K562 (cell line): ENCODE measurements around the gene IGF1R. TPM values are rescaled to one million over a fixed set of nuclear protein-coding genes. Genes with fewer than 3 reads are reported as not detected.
A peak's percentile ranks its signal among the peaks of the same experiment; 100 is the strongest.

ENCODE experiments used
- CCAR2 ChIP-seq: fragments of 200-400 bp; formaldehyde crosslinking; IDR thresholded peaks from 2 replicates; pipeline ENCODE4 v1.6.1; 2017; ENCODE audit warnings: mild to moderate bottlenecking, low read depth, low read length
- DPF2 ChIP-seq: fragments of 450-650 bp; IDR thresholded peaks from 2 replicates; pipeline ENCODE4 v1.6.1; 2016
- EZH2 ChIP-seq: IDR thresholded peaks from 2 replicates; pipeline ENCODE4 v1.6.1; 2012; ENCODE audit warnings: low read depth, mild to moderate bottlenecking, inconsistent platforms, low read length, borderline replicate concordance
- FOXP1 ChIP-seq: sonication (generic); formaldehyde crosslinking; IDR thresholded peaks from 2 replicates; pipeline ENCODE4 v1.8.0; 2022; ENCODE audit warnings: mild to moderate bottlenecking, missing genetic modification reagents
- GATAD2A ChIP-seq: fragments of 450-650 bp; IDR thresholded peaks from 2 replicates; pipeline ENCODE4 v1.6.1; 2017
- MBD2 ChIP-seq: sonication (generic); IDR thresholded peaks from 2 replicates; pipeline ENCODE4 v1.6.1; 2016; ENCODE audit warnings: low read depth, borderline replicate concordance
- NFE2 ChIP-seq: IDR thresholded peaks from 2 replicates; pipeline ENCODE4 v1.6.1; 2014; ENCODE audit warnings: antibody characterized with exemption, low read depth
- NR4A1 ChIP-seq, 2 experiments: fragments of 250-450 bp in 1 of 2; fragments of 450-650 bp in 1 of 2; sonication (Bioruptor Pico) in 1 of 2; IDR thresholded peaks; 2 replicates each; pipeline versions ENCODE4 v1.4.0 to v1.6.1; 2016 to 2020; ENCODE audit warnings: mild to moderate bottlenecking in 2 of 2, missing compliant biosample characterization in 1 of 2, missing genetic modification characterization in 1 of 2, moderate library complexity in 1 of 2
- PYGO2 ChIP-seq: fragments of 450-650 bp; IDR thresholded peaks from 2 replicates; pipeline ENCODE4 v1.6.1; 2016; ENCODE audit warnings: mild to moderate bottlenecking, missing genetic modification characterization, moderate library complexity, missing compliant biosample characterization
- RBBP5 ChIP-seq: fragments of 200-600 bp; sonication (generic); IDR thresholded peaks from 2 replicates; pipeline ENCODE4 v1.6.1; 2012; ENCODE audit warnings: borderline replicate concordance, mild to moderate bottlenecking, low read length, control low read depth, inconsistent platforms; ENCODE audit not compliant: insufficient read depth, poor library complexity, severe bottlenecking
- ZNF121 ChIP-seq: sonication (generic); formaldehyde crosslinking; conservative IDR thresholded peaks from 2 replicates; pipeline ENCODE4 v1.8.0; 2022; ENCODE audit warnings: missing genetic modification reagents
- ZNF436 ChIP-seq: fragments of 250-450, 450-650 bp; sonication (Bioruptor Pico); formaldehyde crosslinking; IDR thresholded peaks from 2 replicates; pipeline ENCODE4 v1.7.0; 2020; ENCODE audit warnings: mild to moderate bottlenecking
- polyA plus RNA-seq, 8 experiments: library from polyadenylated mRNA; depleted of rRNA in 4 of 8; stranded (reverse) in 5 of 8; unstranded in 3 of 8; fragments of >200 nt; fragmentation: Nextera tagmentation in 2 of 8; fragmentation: Illumina TruSeq in 1 of 8; extraction: Ambion mirVana in 2 of 8; extraction: Trizol in 1 of 8; gene quantifications; 2 replicates each; pipeline versions ENCODE4 v1.2.1 to v1.2.3, GENCODE V29; 2011 to 2014; ENCODE audit warnings: inconsistent platforms in 1 of 8, missing spikeins in 1 of 8
- total RNA-seq, 7 experiments: library from RNA; depleted of rRNA in 6 of 7; stranded (reverse); fragments of >200 nt in 6 of 7; fragmentation: Illumina TruSeq in 2 of 7; extraction: Trizol in 2 of 7; gene quantifications; 2 replicates each; pipeline versions ENCODE4 v1.2.1 to v1.2.3, GENCODE V29; 2011 to 2021; ENCODE audit warnings: low replicate concordance in 1 of 7
- TF ChIP-seq, protein P1 (sequence below): fragments of 250-450 bp; sonication (Bioruptor Pico); IDR thresholded peaks from 2 replicates; pipeline ENCODE4 v1.5.0; 2022; ENCODE audit warnings: mild to moderate bottlenecking
- TF ChIP-seq, protein P2 (sequence below): IDR thresholded peaks from 3 replicates; pipeline ENCODE4 v1.6.1; 2011; ENCODE audit warnings: borderline replicate concordance, mild to moderate bottlenecking, moderate library complexity; ENCODE audit not compliant: insufficient read length; ENCODE audit errors: extremely low read depth
- TF ChIP-seq, protein P3 (sequence below): sonication (generic); formaldehyde crosslinking; IDR thresholded peaks from 2 replicates; pipeline ENCODE4 v1.8.0; 2022; ENCODE audit warnings: missing genetic modification reagents, mild to moderate bottlenecking, moderate library complexity, borderline replicate concordance
- TF ChIP-seq, protein P4 (sequence below): fragments of 450-650 bp; formaldehyde crosslinking; conservative IDR thresholded peaks from 2 replicates; pipeline ENCODE4 v1.4.0; 2022; ENCODE audit warnings: mild to moderate bottlenecking, missing genetic modification characterization

IGF1R gene
- total and polyA plus RNA-seq, 9 of the 15 experiments (the other 6 are each of a cell fraction or from before 2014, with no cell fraction given): 0.35 to 8.0 (median 1.6) TPM

DNA sequence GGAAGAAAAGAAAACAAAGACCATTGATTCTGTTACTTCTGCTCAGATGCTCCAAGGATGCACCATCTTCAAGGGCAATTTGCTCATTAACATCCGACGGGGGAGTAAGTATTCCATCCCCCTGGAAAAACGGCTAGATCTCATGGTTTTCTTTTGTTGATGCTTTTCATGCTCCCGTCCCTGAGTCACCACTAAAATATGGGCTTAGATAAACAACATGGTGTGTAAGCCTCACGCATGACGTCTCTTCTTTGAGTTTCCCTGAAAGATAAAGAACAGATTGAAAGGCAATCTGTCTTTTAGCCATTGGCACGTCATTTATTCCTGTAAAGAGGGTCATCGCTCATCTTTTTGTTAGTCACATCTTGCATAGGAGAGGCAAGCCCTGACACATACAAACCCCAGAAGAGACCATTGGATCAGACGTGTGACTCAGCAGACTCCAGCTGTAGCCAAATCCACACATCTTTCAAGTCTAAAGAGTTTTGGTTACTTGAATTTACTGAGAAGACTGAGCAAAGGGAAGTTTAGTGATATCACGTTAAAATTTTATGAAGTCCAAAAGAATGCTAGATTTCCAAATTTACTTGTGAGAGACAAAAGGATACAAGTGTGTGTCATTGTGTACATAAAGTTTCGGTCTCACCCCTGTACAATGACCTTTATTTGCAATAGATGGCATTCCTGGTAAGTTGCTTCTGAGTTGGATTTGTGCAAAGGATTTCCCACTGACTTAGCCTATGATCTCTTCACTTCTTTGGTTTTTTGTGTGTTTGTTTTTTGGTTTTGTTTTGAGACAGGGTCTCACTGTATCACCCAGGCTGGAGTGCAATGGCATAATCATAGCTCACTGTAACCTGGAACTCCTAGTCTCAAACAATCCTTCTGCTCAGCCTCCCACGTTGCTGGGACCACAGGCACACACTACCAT, 248.7 kb downstream of the IGF1R start (continued):
- TF ChIP-seq, protein P1, sequence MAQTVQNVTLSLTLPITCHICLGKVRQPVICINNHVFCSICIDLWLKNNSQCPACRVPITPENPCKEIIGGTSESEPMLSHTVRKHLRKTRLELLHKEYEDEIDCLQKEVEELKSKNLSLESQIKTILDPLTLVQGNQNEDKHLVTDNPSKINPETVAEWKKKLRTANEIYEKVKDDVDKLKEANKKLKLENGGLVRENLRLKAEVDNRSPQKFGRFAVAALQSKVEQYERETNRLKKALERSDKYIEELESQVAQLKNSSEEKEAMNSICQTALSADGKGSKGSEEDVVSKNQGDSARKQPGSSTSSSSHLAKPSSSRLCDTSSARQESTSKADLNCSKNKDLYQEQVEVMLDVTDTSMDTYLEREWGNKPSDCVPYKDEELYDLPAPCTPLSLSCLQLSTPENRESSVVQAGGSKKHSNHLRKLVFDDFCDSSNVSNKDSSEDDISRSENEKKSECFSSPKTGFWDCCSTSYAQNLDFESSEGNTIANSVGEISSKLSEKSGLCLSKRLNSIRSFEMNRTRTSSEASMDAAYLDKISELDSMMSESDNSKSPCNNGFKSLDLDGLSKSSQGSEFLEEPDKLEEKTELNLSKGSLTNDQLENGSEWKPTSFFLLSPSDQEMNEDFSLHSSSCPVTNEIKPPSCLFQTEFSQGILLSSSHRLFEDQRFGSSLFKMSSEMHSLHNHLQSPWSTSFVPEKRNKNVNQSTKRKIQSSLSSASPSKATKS (CRISPR knock-in tag): no peak
- TF ChIP-seq NR4A1 (CRISPR knock-in tag; IDR thresholded peaks at IDR 0.05) (no peak), NR4A1 (tag; IDR thresholded peaks at IDR 0.05) (no peak), ZNF436 (CRISPR knock-in tag) (no peak), EZH2 (no peak), RBBP5 (no peak), FOXP1 (CRISPR knock-in tag) (no peak), NFE2 (peak; percentile 63), GATAD2A (no peak), CCAR2 (no peak), PYGO2 (tag) (no peak), DPF2 (peak; percentile 60), ZNF121 (CRISPR knock-in tag) (no peak), MBD2 (no peak)
- TF ChIP-seq, protein P2, sequence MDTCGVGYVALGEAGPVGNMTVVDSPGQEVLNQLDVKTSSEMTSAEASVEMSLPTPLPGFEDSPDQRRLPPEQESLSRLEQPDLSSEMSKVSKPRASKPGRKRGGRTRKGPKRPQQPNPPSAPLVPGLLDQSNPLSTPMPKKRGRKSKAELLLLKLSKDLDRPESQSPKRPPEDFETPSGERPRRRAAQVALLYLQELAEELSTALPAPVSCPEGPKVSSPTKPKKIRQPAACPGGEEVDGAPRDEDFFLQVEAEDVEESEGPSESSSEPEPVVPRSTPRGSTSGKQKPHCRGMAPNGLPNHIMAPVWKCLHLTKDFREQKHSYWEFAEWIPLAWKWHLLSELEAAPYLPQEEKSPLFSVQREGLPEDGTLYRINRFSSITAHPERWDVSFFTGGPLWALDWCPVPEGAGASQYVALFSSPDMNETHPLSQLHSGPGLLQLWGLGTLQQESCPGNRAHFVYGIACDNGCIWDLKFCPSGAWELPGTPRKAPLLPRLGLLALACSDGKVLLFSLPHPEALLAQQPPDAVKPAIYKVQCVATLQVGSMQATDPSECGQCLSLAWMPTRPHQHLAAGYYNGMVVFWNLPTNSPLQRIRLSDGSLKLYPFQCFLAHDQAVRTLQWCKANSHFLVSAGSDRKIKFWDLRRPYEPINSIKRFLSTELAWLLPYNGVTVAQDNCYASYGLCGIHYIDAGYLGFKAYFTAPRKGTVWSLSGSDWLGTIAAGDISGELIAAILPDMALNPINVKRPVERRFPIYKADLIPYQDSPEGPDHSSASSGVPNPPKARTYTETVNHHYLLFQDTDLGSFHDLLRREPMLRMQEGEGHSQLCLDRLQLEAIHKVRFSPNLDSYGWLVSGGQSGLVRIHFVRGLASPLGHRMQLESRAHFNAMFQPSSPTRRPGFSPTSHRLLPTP: no peak
- TF ChIP-seq, protein P3, sequence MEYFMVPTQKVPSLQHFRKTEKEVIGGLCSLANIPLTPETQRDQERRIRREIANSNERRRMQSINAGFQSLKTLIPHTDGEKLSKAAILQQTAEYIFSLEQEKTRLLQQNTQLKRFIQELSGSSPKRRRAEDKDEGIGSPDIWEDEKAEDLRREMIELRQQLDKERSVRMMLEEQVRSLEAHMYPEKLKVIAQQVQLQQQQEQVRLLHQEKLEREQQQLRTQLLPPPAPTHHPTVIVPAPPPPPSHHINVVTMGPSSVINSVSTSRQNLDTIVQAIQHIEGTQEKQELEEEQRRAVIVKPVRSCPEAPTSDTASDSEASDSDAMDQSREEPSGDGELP (CRISPR knock-in tag): no peak
- TF ChIP-seq, protein P4, sequence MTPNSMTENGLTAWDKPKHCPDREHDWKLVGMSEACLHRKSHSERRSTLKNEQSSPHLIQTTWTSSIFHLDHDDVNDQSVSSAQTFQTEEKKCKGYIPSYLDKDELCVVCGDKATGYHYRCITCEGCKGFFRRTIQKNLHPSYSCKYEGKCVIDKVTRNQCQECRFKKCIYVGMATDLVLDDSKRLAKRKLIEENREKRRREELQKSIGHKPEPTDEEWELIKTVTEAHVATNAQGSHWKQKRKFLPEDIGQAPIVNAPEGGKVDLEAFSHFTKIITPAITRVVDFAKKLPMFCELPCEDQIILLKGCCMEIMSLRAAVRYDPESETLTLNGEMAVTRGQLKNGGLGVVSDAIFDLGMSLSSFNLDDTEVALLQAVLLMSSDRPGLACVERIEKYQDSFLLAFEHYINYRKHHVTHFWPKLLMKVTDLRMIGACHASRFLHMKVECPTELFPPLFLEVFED: no peak
